A549 treated with Mapracorat at 1 μM for 4 hours (cell line): ENCODE data around the gene PCNX4. TPM values are rescaled to one million over a fixed set of nuclear protein-coding genes. Genes with fewer than 3 reads are reported as not detected.

Source experiments
- total RNA-seq: library from RNA; stranded (reverse); fragments of 200-300 nt; extraction: Qiagen RNA extraction; gene quantifications from 5 replicates; pipeline ENCODE4 v1.2.3, GENCODE V29; 2022

PCNX4 gene
- total RNA-seq: 27.2 to 42.5 TPM (median 28.6 TPM) in 5 replicates

DNA sequence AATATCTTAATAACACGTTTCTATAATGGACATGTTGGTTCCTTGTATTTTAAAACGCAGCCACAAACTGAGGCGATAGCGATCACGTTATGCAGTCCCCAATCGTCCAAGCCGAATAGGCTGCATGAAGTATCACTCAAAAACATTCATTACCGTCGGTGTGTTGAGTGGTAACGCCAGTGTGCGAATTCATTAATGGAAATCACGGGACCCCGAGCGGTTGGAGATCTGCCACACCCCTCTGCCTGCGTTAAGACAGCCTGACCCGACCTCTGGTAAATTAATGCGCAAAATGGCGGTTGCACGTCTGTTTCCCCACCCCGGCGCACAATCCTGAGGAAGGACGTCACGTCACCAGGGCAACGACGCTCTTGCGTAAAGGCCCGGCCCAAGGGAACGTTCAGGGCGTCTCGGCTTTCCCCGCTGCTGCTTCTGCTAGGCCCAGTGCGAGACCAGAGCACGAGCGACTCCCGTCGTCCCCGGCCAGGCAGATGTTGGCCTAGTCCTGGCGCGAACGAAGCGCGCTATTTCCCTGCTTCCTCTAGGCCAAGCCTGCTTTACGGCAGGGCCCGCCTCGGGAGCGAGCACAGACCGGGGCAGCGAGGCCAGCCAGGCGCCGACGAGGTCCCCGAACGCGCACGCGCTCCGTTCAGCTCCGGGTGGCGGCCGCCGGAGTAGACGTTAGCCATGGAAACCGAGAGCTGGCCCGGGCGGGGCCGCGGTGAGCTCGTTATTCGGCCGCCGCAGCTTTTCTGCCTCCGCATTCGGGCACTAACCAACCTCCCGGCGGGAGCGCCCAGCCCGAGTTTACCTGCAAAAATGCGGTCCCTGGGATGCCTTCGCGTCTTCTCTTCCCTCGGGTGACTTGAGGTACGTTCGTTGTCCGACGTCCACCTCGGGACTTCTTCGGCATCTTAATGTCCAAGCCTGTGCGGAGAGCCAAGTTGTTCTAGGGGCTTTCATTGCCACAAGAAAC lies at the start of gene PCNX4:
Gene PCNX4, plus strand, starts transcription at position 374 of the 976 bp plus-strand sequence. CDS start 15,716 bp downstream, outside the sequence.

GRCh38 chr14:60164712-60165546 lies 73.2 kb downstream of the PCNX4 start, which contains the start of gene DHRS7:
DHRS7 (minus strand) TSS chr14:60165398; CDS start chr14:60165309, 89 bp downstream.

Other genes starting within 250 kb of the PCNX4 start
- 0.05 TPM in 2 of 5 replicates, not detected in the others for gene RTN1, start 221.1 kb upstream of the PCNX4 start, total RNA-seq
- gene LRRC9, start 171.8 kb upstream of the PCNX4 start, total RNA-seq: not detected in 5 replicates
- 76.6 to 89.0 TPM (median 79.1 TPM) in 5 replicates for gene DHRS7, start 73.5 kb downstream of the PCNX4 start, total RNA-seq
- 34.8 to 41.2 TPM (median 39.5 TPM) in 5 replicates for gene PPM1A, start 157.3 kb downstream of the PCNX4 start, total RNA-seq